ENCODE data around the gene CITED1. TPM values are rescaled to one million over a fixed set of nuclear protein-coding genes. Genes with fewer than 3 reads are reported as not detected.
"Not testable (repeated sequence)": the region's sequence is repeated elsewhere in the genome, so short reads cannot be mapped to it uniquely, and the experiment has no call there.

Gene CITED1
- total RNA-seq, 1 donor: not detected

- TF ChIP-seq, protein P1, sequence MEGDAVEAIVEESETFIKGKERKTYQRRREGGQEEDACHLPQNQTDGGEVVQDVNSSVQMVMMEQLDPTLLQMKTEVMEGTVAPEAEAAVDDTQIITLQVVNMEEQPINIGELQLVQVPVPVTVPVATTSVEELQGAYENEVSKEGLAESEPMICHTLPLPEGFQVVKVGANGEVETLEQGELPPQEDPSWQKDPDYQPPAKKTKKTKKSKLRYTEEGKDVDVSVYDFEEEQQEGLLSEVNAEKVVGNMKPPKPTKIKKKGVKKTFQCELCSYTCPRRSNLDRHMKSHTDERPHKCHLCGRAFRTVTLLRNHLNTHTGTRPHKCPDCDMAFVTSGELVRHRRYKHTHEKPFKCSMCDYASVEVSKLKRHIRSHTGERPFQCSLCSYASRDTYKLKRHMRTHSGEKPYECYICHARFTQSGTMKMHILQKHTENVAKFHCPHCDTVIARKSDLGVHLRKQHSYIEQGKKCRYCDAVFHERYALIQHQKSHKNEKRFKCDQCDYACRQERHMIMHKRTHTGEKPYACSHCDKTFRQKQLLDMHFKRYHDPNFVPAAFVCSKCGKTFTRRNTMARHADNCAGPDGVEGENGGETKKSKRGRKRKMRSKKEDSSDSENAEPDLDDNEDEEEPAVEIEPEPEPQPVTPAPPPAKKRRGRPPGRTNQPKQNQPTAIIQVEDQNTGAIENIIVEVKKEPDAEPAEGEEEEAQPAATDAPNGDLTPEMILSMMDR (IDR thresholded peaks at IDR 0.05; ENCODE audit: insufficient read depth, low read length): no peak
- no peak overlapping the region for H3K4me3 ChIP-seq (ENCODE audit: low read depth, low read length)
- no peak for DNase-seq (ENCODE audit: low read depth)
Measured at GRCh38 chrX:72346302-72346949, 40.7 kb upstream of the CITED1 start.

DNA sequence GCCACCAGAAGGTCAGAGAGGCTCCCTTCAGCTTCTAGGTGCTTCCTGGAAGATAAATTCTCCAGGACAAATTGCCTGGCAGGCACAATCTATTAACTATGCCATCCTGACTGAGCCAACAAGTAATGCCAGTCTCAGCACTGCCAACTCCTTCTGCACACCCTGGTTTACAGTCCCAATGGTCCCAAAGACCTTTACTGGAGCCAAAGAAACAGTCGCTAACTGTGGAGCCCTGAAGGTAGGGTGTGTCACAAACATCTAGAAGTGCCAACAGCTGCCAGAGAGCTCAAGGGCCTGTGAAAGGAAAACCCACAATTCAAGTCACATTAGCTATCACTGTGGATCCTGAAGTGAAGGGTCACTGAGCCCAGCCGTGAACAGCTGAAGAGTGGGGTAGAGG lies 34.9 kb upstream of the CITED1 start:
- TF ChIP-seq, protein P1 (IDR thresholded peaks at IDR 0.05; ENCODE audit: insufficient read depth, low read length): no peak
- H3K4me3 ChIP-seq (ENCODE audit: low read depth, low read length): no peak overlapping the region
- no peak for DNase-seq (ENCODE audit: low read depth)

DNA sequence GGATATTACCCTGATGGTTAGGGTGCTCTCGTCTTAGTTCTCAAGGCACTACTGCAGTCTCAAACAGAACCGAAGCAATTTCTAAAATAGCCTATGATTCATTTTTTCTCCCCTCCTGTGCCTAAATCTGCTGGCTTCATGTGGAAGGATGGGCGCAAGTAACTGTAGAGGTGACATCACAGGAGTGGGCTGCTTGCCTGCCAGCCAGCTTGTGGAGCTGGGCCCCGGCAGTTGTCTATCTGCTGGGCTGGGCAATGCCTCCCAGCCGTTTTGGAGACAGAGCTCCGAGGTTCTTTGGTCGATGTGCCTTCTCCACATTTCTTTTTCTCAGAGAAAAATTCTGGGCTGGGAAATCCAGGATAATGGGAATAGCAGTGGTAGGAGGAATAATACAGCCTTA lies 34.3 kb upstream of the CITED1 start:
- TF ChIP-seq, protein P1 (IDR thresholded peaks at IDR 0.05; ENCODE audit: insufficient read depth, low read length): no peak
- DNase-seq (ENCODE audit: low read depth): no peak
- no peak overlapping the region for H3K4me3 ChIP-seq (ENCODE audit: low read depth, low read length)

DNA sequence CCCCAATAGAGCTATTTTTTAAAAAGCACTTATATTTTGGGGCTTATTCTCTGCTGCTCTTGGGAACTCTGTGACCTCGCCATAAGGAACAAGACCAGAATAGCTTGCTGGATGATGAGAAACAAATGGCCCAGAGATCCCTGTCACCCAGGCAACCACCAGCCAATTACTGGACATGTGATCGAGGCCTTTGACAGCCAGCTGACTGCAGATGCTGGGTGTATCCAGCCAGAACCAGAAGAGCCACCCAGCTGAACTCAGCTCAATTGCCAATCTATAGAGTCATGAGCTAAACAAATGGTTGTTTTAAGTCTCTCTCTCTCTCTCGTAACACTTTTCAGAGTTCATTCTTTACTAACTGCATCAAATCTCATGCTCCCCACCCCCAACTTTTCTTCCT lies 24.4 kb upstream of the CITED1 start:
- TF ChIP-seq, protein P1 (IDR thresholded peaks at IDR 0.05; ENCODE audit: insufficient read depth, low read length): no peak
- no peak overlapping the region for H3K4me3 ChIP-seq (ENCODE audit: low read depth, low read length)
- no peak for DNase-seq (ENCODE audit: low read depth)

GRCh38 chrX:72326605-72327300 lies 21.0 kb upstream of the CITED1 start:
- no peak overlapping the region for H3K4me3 ChIP-seq (ENCODE audit: low read depth, low read length)
- TF ChIP-seq, protein P1 (IDR thresholded peaks at IDR 0.05; ENCODE audit: insufficient read depth, low read length): no peak
- no peak for DNase-seq (ENCODE audit: low read depth)

- DNase-seq (ENCODE audit: low read depth); H3K4me3 ChIP-seq (ENCODE audit: low read depth, low read length): not testable (repeated sequence)
Measured at GRCh38 chrX:72319651-72320050, 13.9 kb upstream of the CITED1 start.

DNA sequence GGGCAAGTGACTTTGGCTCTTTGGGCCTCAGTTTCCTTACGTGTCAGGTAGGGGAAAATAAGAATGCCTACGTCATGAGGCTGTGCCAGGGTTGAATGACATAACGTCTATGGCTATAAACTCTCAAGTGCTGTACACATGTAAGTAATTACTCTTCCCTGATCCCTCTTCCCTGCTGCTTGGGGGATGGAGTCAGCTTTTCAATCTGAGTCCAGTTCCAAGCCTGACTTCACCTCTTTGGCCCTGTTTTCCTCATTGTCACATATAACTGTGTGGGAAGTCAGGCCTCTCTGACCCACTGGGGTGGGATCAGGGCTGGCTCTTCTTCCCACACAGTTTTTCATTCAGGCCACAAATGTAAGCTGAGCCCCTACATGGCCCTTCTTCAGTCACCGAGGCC lies 11.4 kb upstream of the CITED1 start:
- TF ChIP-seq, protein P1 (IDR thresholded peaks at IDR 0.05; ENCODE audit: insufficient read depth, low read length): no peak
- DNase-seq (ENCODE audit: low read depth): no peak
- no peak overlapping the region for H3K4me3 ChIP-seq (ENCODE audit: low read depth, low read length)
